COLO668 (cell line): ENCODE measurements around the gene KCNJ15.

Experiments used
- DNase-seq: peaks from one replicate; lab custom pipeline; 2025; ENCODE audit not compliant: unreplicated experiment; lab: John Stamatoyannopoulos, UW

Gene KCNJ15

GRCh38 chr21:38352536-38353219, 95.9 kb downstream of the KCNJ15 start:
- peak; percentile 81 for DNase-seq

DNA sequence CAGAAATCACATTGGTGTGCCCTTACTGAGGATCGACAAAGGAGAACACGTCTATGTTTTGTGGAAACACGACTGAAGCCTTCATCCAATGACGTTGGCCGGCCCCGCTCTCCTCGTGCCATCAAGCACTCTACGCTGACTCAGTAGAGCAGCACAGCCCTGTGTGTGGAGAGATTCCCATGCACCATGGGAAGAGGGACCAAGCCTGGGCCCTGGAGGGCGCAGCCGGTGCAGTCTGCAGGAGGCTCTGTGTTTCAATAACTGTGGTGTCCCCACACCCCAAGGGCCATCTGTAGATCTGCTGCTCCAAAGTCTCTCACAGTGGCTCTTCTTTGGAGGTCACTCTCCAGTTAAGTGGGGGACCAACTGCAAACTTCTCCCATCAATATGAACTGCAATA, 97.4 kb downstream of the KCNJ15 start:
- DNase-seq: no peak

DNA sequence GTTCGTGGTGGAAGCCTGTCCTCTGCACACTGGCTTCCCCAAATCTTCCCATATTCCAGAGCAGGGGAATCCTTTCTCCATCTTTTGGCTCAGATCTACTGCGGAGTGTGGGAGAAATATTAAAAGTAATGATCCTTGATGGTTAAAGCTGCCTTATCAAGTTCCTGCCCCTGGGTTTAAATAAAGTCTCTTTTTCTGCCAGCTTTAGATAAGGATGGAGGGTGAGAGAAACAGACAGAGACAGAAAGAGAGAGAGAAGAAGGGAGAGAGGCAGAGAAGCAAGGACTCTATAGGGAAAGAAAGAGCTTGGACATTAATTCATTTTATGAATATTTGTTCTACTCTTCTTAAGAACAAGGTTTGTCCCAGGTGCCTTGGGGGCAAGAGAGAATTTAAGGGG, 98.0 kb downstream of the KCNJ15 start:
- no peak for DNase-seq

DNA sequence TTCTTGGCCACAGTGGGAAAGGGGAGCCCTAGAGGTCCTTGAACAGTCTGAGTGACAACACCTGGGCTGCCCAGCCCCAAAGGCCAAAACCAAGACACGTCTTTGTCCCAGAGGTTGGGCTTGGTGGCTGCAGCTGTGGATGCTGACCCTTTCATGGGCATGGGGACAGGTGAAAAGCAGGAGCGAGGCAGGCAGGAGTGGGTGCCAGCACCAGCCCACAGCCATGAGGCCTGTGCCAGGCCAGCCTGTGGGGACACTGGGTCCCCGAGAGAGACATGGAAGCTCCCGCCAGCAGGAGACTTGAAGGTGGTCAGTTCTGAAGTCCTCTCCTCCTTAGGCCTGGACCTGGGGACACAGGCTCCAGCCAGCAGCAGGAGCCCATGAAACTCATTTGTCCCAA, 98.6 kb downstream of the KCNJ15 start:
- DNase-seq: no peak

DNA sequence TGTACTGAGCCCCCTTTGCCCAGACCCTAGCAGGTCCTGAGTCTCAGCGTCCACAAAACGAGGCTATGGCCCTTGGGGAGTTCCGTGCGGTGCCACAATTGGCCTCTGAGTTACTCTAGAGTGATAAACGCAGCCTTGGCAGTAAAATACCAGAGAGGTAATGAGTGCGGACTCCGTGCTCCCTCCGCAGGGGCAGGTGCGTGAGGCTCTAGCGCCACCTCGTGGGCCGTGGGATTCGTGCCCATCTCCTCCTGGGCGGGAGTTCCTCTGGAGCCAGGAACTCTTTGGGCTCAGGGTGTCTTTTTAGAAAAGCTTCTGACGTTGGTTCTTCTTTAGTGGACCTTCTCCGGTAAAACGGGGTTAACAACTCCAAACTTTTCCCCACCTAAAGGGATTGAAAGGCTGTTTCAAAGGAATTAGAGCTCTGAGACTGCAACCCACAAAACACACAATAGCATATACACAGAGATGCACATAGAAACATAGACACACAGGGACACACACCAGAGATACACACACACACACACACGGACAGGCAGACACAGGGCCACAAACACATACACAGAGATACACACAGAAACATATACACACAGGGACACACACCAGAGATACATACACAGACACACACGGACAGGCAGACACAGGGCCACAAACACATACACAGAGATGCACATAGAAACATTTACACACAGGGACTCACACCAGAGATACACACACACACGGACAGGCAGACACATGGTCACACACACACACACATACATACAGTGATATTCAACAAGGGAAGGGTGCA, 99.4 kb downstream of the KCNJ15 start:
- peak; percentile 87 for DNase-seq
